ENCODE data around the gene ENO1. TPM values are rescaled to one million over a fixed set of nuclear protein-coding genes. Genes with fewer than 3 reads are reported as not detected.

The ENO1 gene
- total RNA-seq, 1 experiment from 2014 or later = 2,334 TPM

- no peak overlapping the region for H3K9ac ChIP-seq (ENCODE audit: low read length)
- RAD21 ChIA-PET (ENCODE audit: low non-redundant PET in 1 of 2, low total read pairs in 2 of 2, uncharacterized antibody in 2 of 2, unreplicated experiment in 2 of 2) = no interaction called here
- H3K9me2 ChIP-seq (ENCODE audit: insufficient read depth) = no peaks in the 10 kb centered on the region
- no peaks in the 10 kb centered on the region for H3K79me2 ChIP-seq (ENCODE audit: insufficient read depth, low read length)
- ATAC-seq (no peak), DNase-seq (ENCODE audit: low read depth, low spot score) (no peak)
- no peaks in the 10 kb centered on the region for H3K9me3 ChIP-seq (ENCODE audit: control insufficient read depth in 1 of 2, insufficient read depth in 1 of 2, low read depth in 1 of 2, low read length in 2 of 2)
- CTCF ChIA-PET = no interaction called here
- peaks cover 20 to 22% of the 10 kb centered on the region in 2 experiments for H3K4me1 ChIP-seq (ENCODE audit: control insufficient read depth in 1 of 2, insufficient read depth in 2 of 2, low read length in 2 of 2)
- TF ChIP-seq ATF3 (IDR thresholded peaks at IDR 0.05) = no peak
- no peak for TF ChIP-seq SIN3A (IDR thresholded peaks at IDR 0.05; ENCODE audit: low read depth)
- TF ChIP-seq CEBPB (IDR thresholded peaks at IDR 0.05; ENCODE audit: low read depth) = no peak
- no peak for TF ChIP-seq ZNF274 (IDR thresholded peaks at IDR 0.05; ENCODE audit: low read depth, low read length)
- TF ChIP-seq POLR2AphosphoS5 (IDR thresholded peaks at IDR 0.05; ENCODE audit: low read depth, low read length) = no peak
- no peak for TF ChIP-seq POLR2A (IDR thresholded peaks at IDR 0.05; ENCODE audit: borderline replicate concordance, extremely low read depth, insufficient read depth, insufficient read length)
- no peak for TF ChIP-seq ELF1 (IDR thresholded peaks at IDR 0.05; ENCODE audit: borderline replicate concordance, low read depth)
- no peak for TF ChIP-seq SRF (IDR thresholded peaks at IDR 0.05; ENCODE audit: low read depth)
- POLR2A ChIA-PET = interaction anchor here (1.1 kb wide), 1 partner anchor 28 kb away, joined by 3 read pairs; no protein-coding TSS in a partner anchor
- H3K4me2 ChIP-seq (ENCODE audit: low read length) = no peak overlapping the region
- intact Hi-C loops (cut with micrococcal nuclease) = no loop called here
- no peaks in the 10 kb centered on the region for H4K20me1 ChIP-seq (ENCODE audit: insufficient read depth)
- H3K27ac ChIP-seq (ENCODE audit: low read depth, low read length) = no peak overlapping the region
- no peaks in the 10 kb centered on the region for H3K36me3 ChIP-seq (ENCODE audit: control insufficient read depth in 1 of 2, insufficient read depth in 2 of 2, low read length in 2 of 2)
- BruUV-seq (replicated peaks) = no TSS peak
- no peak overlapping the region for H3K4me3 ChIP-seq (replicated peaks in 1 of 2; ENCODE audit: low read depth in 1 of 2, low read length in 2 of 2)
- no peaks in the 10 kb centered on the region for H3K27me3 ChIP-seq (ENCODE audit: insufficient read depth, low read length)
- H2AFZ ChIP-seq (ENCODE audit: low read depth, low read length, poor library complexity, severe bottlenecking) = no peak overlapping the region
Measured at GRCh38 chr1:8908388-8909151, 30.1 kb upstream of the ENO1 start.

DNA sequence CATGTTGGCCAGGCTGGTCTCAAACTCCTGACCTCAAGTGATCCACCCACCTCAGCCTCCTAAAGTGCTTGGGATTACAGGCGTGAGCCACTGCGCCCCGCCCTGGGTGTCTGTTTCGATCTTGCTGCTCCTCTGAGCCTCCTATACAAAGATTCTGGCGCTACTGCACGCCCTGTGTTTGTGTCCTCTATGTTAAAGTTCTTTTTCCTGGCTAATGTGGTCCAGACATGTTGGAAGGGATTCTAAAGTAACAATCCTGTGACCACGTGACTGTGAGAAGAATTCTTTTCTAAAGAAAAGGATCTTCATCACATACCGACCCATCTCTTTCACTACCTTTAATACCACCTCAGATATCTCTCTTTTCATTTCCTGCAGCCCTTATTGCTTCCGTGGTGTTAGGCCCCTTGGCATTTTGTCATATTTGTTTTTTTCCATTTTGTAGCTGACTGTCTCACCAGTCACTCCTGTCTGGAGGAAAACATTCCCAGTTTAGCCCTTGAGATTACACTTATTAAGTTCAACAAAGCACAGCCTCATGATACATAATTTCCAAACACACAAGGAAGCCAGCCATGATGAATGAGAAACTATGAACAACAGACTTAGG is 27.2 kb upstream of the ENO1 start:
- H3K4me2 ChIP-seq (ENCODE audit: low read length) = no peak overlapping the region
- H3K27ac ChIP-seq (ENCODE audit: low read depth, low read length) = no peak overlapping the region
- no peaks in the 10 kb centered on the region for H3K27me3 ChIP-seq (ENCODE audit: insufficient read depth, low read length)
- CTCF ChIA-PET = interaction anchor here (0.6 kb wide), 1 partner anchor 100 kb away, joined by 4 read pairs; no protein-coding TSS in a partner anchor
- ATAC-seq = no peak
- intact Hi-C loops (cut with micrococcal nuclease) = no loop called here
- no peaks in the 10 kb centered on the region for H3K79me2 ChIP-seq (ENCODE audit: insufficient read depth, low read length)
- no peaks in the 10 kb centered on the region for H3K9me3 ChIP-seq (ENCODE audit: control insufficient read depth in 1 of 2, insufficient read depth in 1 of 2, low read depth in 1 of 2, low read length in 2 of 2)
- H3K9me2 ChIP-seq (ENCODE audit: insufficient read depth) = no peaks in the 10 kb centered on the region
- peaks cover 45 to 49% of the 10 kb centered on the region in 2 experiments for H3K4me1 ChIP-seq (ENCODE audit: control insufficient read depth in 1 of 2, insufficient read depth in 2 of 2, low read length in 2 of 2)
- POLR2A ChIA-PET = interaction anchor here (1.2 to 1.3 kb wide), 2 partner anchors 27 to 32 kb away, joined by 3 to 4 read pairs; partner anchors contain the start of gene ENO1
- H3K36me3 ChIP-seq (ENCODE audit: control insufficient read depth in 1 of 2, insufficient read depth in 2 of 2, low read length in 2 of 2) = no peaks in the 10 kb centered on the region
- BruUV-seq (replicated peaks) = no TSS peak
- H2AFZ ChIP-seq (ENCODE audit: low read depth, low read length, poor library complexity, severe bottlenecking) = peak overlapping the region; percentile 86
- H3K9ac ChIP-seq (ENCODE audit: low read length) = no peak overlapping the region
- H4K20me1 ChIP-seq (ENCODE audit: insufficient read depth) = no peaks in the 10 kb centered on the region
- DNase-seq (ENCODE audit: low read depth, low spot score) = no peak
- RAD21 ChIA-PET (ENCODE audit: low non-redundant PET in 1 of 2, low total read pairs in 2 of 2, uncharacterized antibody in 2 of 2, unreplicated experiment in 2 of 2) = no interaction called here
- no peak overlapping the region for H3K4me3 ChIP-seq (replicated peaks in 1 of 2; ENCODE audit: low read depth in 1 of 2, low read length in 2 of 2)
- TF ChIP-seq CEBPB (IDR thresholded peaks at IDR 0.05; ENCODE audit: low read depth) = no peak
- TF ChIP-seq TCF7L2 (IDR thresholded peaks at IDR 0.05; ENCODE audit: borderline replicate concordance, extremely low read depth, insufficient read depth, insufficient read length) = no peak
- no peak for TF ChIP-seq ELF1 (IDR thresholded peaks at IDR 0.05; ENCODE audit: borderline replicate concordance, low read depth)
- TF ChIP-seq SRF (IDR thresholded peaks at IDR 0.05; ENCODE audit: low read depth) = no peak
- no peak for TF ChIP-seq POLR2A (IDR thresholded peaks at IDR 0.05; ENCODE audit: borderline replicate concordance, extremely low read depth, insufficient read depth, insufficient read length)
- TF ChIP-seq ATF3 (IDR thresholded peaks at IDR 0.05) = no peak
- TF ChIP-seq EZH2 (IDR thresholded peaks at IDR 0.05) = no peak
- no peak for TF ChIP-seq POLR2AphosphoS5 (IDR thresholded peaks at IDR 0.05; ENCODE audit: low read depth, low read length)
- TF ChIP-seq FOSL1 (IDR thresholded peaks at IDR 0.05; ENCODE audit: low read depth) = no peak
- TF ChIP-seq REST (IDR thresholded peaks at IDR 0.05; ENCODE audit: low read depth) = no peak
- no peak for TF ChIP-seq CBX3 (IDR thresholded peaks at IDR 0.05; ENCODE audit: low read depth)
- no peak for TF ChIP-seq MAX (IDR thresholded peaks at IDR 0.05)

All from HCT116 (cell line).